HL-60 (cell line): ENCODE measurements around the gene OR4A16.

Experiments
- DNase-seq, 2 experiments: peaks; one replicate each; pipeline ENCODE4 v3.0.0-alpha.2; 2010 to 2020; ENCODE audit warnings: low read depth in 1 of 2, low spot score in 1 of 2
- H3K27ac ChIP-seq: fragments of 250-450 bp; sonication (Bioruptor Pico); replicated peaks from 2 replicates; pipeline ENCODE4 v1.5.1; 2020; ENCODE audit warnings: mild to moderate bottlenecking, moderate library complexity
- H3K27me3 ChIP-seq: fragments of 250-450 bp; sonication (Bioruptor Pico); 2 replicates; pipeline ENCODE4 v1.5.1; 2021; ENCODE audit warnings: mild to moderate bottlenecking, moderate library complexity; ENCODE audit not compliant: insufficient read depth, poor library complexity, severe bottlenecking
- H3K4me3 ChIP-seq: replicated peaks from 2 replicates; pipeline ENCODE4 v1.5.1; 2011; ENCODE audit warnings: mild to moderate bottlenecking, control low read depth, low read length; ENCODE audit not compliant: insufficient read depth
- CTCF ChIP-seq: IDR thresholded peaks from one replicate; pipeline ENCODE4 v1.5.1; 2011; ENCODE audit warnings: low read length, control low read depth, inconsistent platforms; ENCODE audit not compliant: insufficient read depth
- GABPA ChIP-seq: IDR thresholded peaks from 2 replicates; pipeline ENCODE4 v1.6.1; 2012; ENCODE audit warnings: low read depth
- POLR2AphosphoS5 ChIP-seq: IDR thresholded peaks from 2 replicates; pipeline ENCODE4 v1.6.1; 2012; ENCODE audit warnings: low read depth
- REST ChIP-seq: IDR thresholded peaks from 2 replicates; pipeline ENCODE4 v1.6.1; 2012; ENCODE audit warnings: low read depth; ENCODE audit not compliant: insufficient replicate concordance
- SPI1 ChIP-seq: IDR thresholded peaks from 2 replicates; pipeline ENCODE4 v1.6.1; 2012; ENCODE audit warnings: low read depth, mild to moderate bottlenecking, borderline replicate concordance

Gene OR4A16

GRCh38 chr11:55349032-55349431 is 6.0 kb downstream of the OR4A16 start:
- Histone ChIP-seq H3K4me3 (no peak overlapping the region), H3K27me3 (no peaks in the 10 kb centered on the region), H3K27ac (no peak overlapping the region)
- no peak for TF ChIP-seq SPI1
- TF ChIP-seq REST, result no peak
- no peak for TF ChIP-seq CTCF
- TF ChIP-seq POLR2AphosphoS5, result no peak
- no peak for TF ChIP-seq GABPA
- no peak for DNase-seq

DNA sequence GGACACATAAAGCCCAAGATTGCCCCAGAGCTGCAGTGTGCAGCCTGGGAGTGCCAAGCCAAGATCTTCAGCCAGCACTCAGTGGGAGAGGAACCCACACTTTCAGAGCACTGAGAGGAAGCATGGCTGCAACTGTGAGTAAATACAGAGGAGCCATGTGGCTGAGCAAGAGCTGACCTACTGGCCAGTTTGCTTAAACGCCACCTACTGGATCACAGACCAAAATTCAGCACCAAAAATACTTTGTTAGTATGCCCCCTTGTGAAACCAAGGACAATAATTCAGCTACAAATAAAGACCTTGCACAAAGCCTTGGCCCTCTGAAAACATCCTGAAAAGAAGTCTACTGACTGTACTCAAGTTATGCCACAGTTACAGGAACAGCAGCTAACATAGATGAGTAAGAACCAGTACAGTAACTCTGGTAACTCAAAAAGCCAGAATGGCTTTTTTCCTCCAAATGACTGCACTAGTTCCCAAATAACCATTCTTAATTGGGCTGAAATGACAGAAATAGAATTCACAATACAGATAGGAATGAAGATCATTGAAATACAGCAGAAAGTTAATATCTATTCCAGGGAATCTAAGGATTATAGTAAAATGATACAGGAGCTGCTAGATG is 14.7 kb downstream of the OR4A16 start:
- Histone ChIP-seq H3K27me3 (no peaks in the 10 kb centered on the region), H3K4me3 (no peak overlapping the region), H3K27ac (no peak overlapping the region)
- TF ChIP-seq GABPA (no peak), CTCF (no peak), POLR2AphosphoS5 (no peak), REST (no peak), SPI1 (no peak)
- DNase-seq, result peak in 1 of 2 experiments; percentile 5

GRCh38 chr11:55367674-55368073 is 24.7 kb downstream of the OR4A16 start, which contains the start of gene OR4A15:
Gene OR4A15, plus strand, starts transcription at chr11:55367974. Its CDS starts 0 bp downstream, at chr11:55367974.
- no peaks in the 10 kb centered on the region for H3K27me3 ChIP-seq
- TF ChIP-seq CTCF, result no peak
- no peak for TF ChIP-seq SPI1
- TF ChIP-seq GABPA, result no peak
- TF ChIP-seq REST, result no peak
- no peak for TF ChIP-seq POLR2AphosphoS5
- no peak within 1 kb of the TSS for H3K4me3 ChIP-seq
- H3K27ac ChIP-seq, result no peak within 1 kb of the TSS
- DNase-seq, result no peak
